HUES48 (cell line): ENCODE measurements around the gene CTF1.

Experiments
- H3K27ac ChIP-seq: one replicate; pipeline ENCODE4 v1.7.0; 2013; ENCODE audit warnings: low read depth, low read length, inconsistent platforms
- H3K27me3 ChIP-seq: 2 replicates; pipeline ENCODE4 v1.6.1; 2013; ENCODE audit warnings: mild to moderate bottlenecking, low read length; ENCODE audit not compliant: control insufficient read depth, insufficient read depth
- H3K36me3 ChIP-seq: 2 replicates; pipeline ENCODE4 v1.6.1; 2013; ENCODE audit warnings: low read length; ENCODE audit not compliant: control insufficient read depth, insufficient read depth
- H3K4me1 ChIP-seq: 2 replicates; pipeline ENCODE4 v1.6.1; 2013; ENCODE audit warnings: mild to moderate bottlenecking, low read length; ENCODE audit not compliant: control insufficient read depth, insufficient read depth
- H3K4me3 ChIP-seq: 2 replicates; pipeline ENCODE4 v1.5.1; 2013; ENCODE audit warnings: mild to moderate bottlenecking, low read depth, low read length
- H3K9ac ChIP-seq: 2 replicates; pipeline ENCODE4 v1.6.1; 2013; ENCODE audit warnings: mild to moderate bottlenecking, low read depth, low read length, moderate library complexity
- H3K9me3 ChIP-seq: 2 replicates; pipeline ENCODE4 v1.6.1; 2013; ENCODE audit warnings: low read length; ENCODE audit not compliant: control insufficient read depth, insufficient read depth

CTF1 gene

GRCh38 chr16:30925632-30925987 is 29.2 kb downstream of the CTF1 start:
- Histone ChIP-seq H3K36me3 (peaks cover 35% of the 10 kb centered on the region), H3K9me3 (no peaks in the 10 kb centered on the region), H3K4me1 (no peaks in the 10 kb centered on the region; the same call in 1 of the 2 replicates), H3K27ac (no peak overlapping the region), H3K27me3 (no peaks in the 10 kb centered on the region), H3K4me3 (no peak overlapping the region), H3K9ac (no peak overlapping the region)

GRCh38 chr16:30925995-30926811 is 29.8 kb downstream of the CTF1 start:
- H3K36me3 ChIP-seq, result peaks cover 40% of the 10 kb centered on the region
- no peaks in the 10 kb centered on the region for H3K27me3 ChIP-seq
- H3K9me3 ChIP-seq, result no peaks in the 10 kb centered on the region
- no peak overlapping the region for H3K9ac ChIP-seq
- no peaks in the 10 kb centered on the region; the same call in 1 of the 2 replicates for H3K4me1 ChIP-seq
- H3K4me3 ChIP-seq, result no peak overlapping the region
- no peak overlapping the region for H3K27ac ChIP-seq

GRCh38 chr16:30926937-30927788 is 30.7 kb downstream of the CTF1 start:
- no peaks in the 10 kb centered on the region for H3K27me3 ChIP-seq
- H3K9me3 ChIP-seq, result no peaks in the 10 kb centered on the region
- no peak overlapping the region for H3K27ac ChIP-seq
- no peak overlapping the region for H3K4me3 ChIP-seq
- H3K36me3 ChIP-seq, result peaks cover 48% of the 10 kb centered on the region
- H3K9ac ChIP-seq, result no peak overlapping the region
- H3K4me1 ChIP-seq, result no peaks in the 10 kb centered on the region; the same call in 1 of the 2 replicates

- H3K4me1 ChIP-seq, result no peaks in the 10 kb centered on the region; the same call in 1 of the 2 replicates
- H3K36me3 ChIP-seq, result peaks cover 53% of the 10 kb centered on the region
- H3K27ac ChIP-seq, result no peak overlapping the region
- H3K9me3 ChIP-seq, result no peaks in the 10 kb centered on the region
- no peak overlapping the region for H3K4me3 ChIP-seq
- H3K27me3 ChIP-seq, result no peaks in the 10 kb centered on the region
- H3K9ac ChIP-seq, result no peak overlapping the region
Observed at GRCh38 chr16:30927789-30928378, 31.5 kb downstream of the CTF1 start.

- H3K9ac ChIP-seq, result no peak overlapping the region
- no peak overlapping the region for H3K4me3 ChIP-seq
- no peaks in the 10 kb centered on the region for H3K9me3 ChIP-seq
- H3K27me3 ChIP-seq, result no peaks in the 10 kb centered on the region
- H3K4me1 ChIP-seq, result no peaks in the 10 kb centered on the region; the same call in 1 of the 2 replicates
- peaks cover 53% of the 10 kb centered on the region for H3K36me3 ChIP-seq
- no peak overlapping the region for H3K27ac ChIP-seq
Observed at GRCh38 chr16:30928390-30928789, 32.0 kb downstream of the CTF1 start.

- peaks cover 53% of the 10 kb centered on the region for H3K36me3 ChIP-seq
- H3K9ac ChIP-seq, result no peak overlapping the region
- H3K27me3 ChIP-seq, result no peaks in the 10 kb centered on the region
- no peaks in the 10 kb centered on the region for H3K9me3 ChIP-seq
- no peaks in the 10 kb centered on the region; the same call in 1 of the 2 replicates for H3K4me1 ChIP-seq
- H3K4me3 ChIP-seq, result no peak overlapping the region
- H3K27ac ChIP-seq, result no peak overlapping the region
Observed at GRCh38 chr16:30929167-30929566, 32.8 kb downstream of the CTF1 start.

GRCh38 chr16:30930160-30930571 is 33.8 kb downstream of the CTF1 start:
- H3K36me3 ChIP-seq, result peaks cover 58% of the 10 kb centered on the region
- H3K9ac ChIP-seq, result no peak overlapping the region
- no peaks in the 10 kb centered on the region for H3K27me3 ChIP-seq
- no peaks in the 10 kb centered on the region for H3K9me3 ChIP-seq
- no peaks in the 10 kb centered on the region for H3K4me1 ChIP-seq
- H3K4me3 ChIP-seq, result no peak overlapping the region
- H3K27ac ChIP-seq, result no peak overlapping the region

GRCh38 chr16:30931068-30931650 is 34.7 kb downstream of the CTF1 start:
- Histone ChIP-seq H3K4me3 (no peak overlapping the region), H3K27me3 (no peaks in the 10 kb centered on the region), H3K4me1 (no peaks in the 10 kb centered on the region), H3K9me3 (no peaks in the 10 kb centered on the region), H3K27ac (no peak overlapping the region), H3K9ac (no peak overlapping the region), H3K36me3 (peaks cover 61% of the 10 kb centered on the region)

GRCh38 chr16:30934827-30935557 is 38.6 kb downstream of the CTF1 start:
- Histone ChIP-seq H3K36me3 (peaks cover 49% of the 10 kb centered on the region), H3K9ac (no peak overlapping the region), H3K27me3 (no peaks in the 10 kb centered on the region), H3K4me3 (no peak overlapping the region), H3K9me3 (no peaks in the 10 kb centered on the region), H3K27ac (no peak overlapping the region), H3K4me1 (no peaks in the 10 kb centered on the region)

DNA sequence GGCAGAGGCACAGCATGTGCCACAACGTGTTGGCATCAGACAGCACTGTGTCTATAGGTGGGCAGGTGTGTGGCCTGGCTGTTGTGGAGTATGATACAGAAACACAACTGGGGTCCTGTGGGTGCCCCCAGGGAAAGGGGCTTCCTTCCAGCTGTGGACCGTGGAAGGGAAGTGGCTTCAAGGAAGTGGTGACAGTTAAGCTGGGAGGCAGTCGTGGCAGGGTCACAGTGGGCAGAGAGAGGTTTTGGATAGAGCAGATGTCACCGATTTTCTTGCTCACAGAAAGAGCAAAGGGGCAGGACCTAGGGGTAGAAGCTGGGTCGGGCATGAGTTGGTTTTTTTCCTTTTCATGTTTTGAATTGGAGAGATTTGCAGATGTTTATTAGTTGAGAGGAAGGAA is 41.3 kb downstream of the CTF1 start:
- Histone ChIP-seq H3K9ac (no peak overlapping the region), H3K4me1 (peaks cover 11% of the 10 kb centered on the region), H3K9me3 (no peaks in the 10 kb centered on the region), H3K27ac (no peak overlapping the region), H3K27me3 (no peaks in the 10 kb centered on the region), H3K4me3 (no peak overlapping the region), H3K36me3 (peaks cover 37% of the 10 kb centered on the region)
